ENCODE data around the gene AFAP1L1.

- TF ChIP-seq, protein P1, sequence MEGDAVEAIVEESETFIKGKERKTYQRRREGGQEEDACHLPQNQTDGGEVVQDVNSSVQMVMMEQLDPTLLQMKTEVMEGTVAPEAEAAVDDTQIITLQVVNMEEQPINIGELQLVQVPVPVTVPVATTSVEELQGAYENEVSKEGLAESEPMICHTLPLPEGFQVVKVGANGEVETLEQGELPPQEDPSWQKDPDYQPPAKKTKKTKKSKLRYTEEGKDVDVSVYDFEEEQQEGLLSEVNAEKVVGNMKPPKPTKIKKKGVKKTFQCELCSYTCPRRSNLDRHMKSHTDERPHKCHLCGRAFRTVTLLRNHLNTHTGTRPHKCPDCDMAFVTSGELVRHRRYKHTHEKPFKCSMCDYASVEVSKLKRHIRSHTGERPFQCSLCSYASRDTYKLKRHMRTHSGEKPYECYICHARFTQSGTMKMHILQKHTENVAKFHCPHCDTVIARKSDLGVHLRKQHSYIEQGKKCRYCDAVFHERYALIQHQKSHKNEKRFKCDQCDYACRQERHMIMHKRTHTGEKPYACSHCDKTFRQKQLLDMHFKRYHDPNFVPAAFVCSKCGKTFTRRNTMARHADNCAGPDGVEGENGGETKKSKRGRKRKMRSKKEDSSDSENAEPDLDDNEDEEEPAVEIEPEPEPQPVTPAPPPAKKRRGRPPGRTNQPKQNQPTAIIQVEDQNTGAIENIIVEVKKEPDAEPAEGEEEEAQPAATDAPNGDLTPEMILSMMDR (IDR thresholded peaks at IDR 0.05) = no peak
- TF ChIP-seq POLR2AphosphoS5 (IDR thresholded peaks at IDR 0.05) = no peak
- no peak for TF ChIP-seq POLR2A (IDR thresholded peaks at IDR 0.05)
- TF ChIP-seq EP300 (IDR thresholded peaks at IDR 0.05) = no peak
Observed at GRCh38 chr5:149273950-149274349, 2.3 kb downstream of the AFAP1L1 start.
